Loucy (cell line): ENCODE data around the gene EIF2B1.
A peak's percentile ranks its signal among the peaks of the same experiment; 100 is the strongest.

Experiments
- H2AFZ ChIP-seq: fragments of 200-600 bp; sonication (generic); 2 replicates; pipeline ENCODE4 v1.6.0; 2016; ENCODE audit warnings: antibody characterized with exemption, mild to moderate bottlenecking, low read length, moderate library complexity
- H3F3A ChIP-seq: fragments of 200-600 bp; 2 replicates; pipeline ENCODE4 v1.6.0; 2016; ENCODE audit warnings: antibody characterized with exemption, low read depth, mild to moderate bottlenecking
- H3K27me3 ChIP-seq: fragments of 200-600 bp; sonication (generic); 2 replicates; pipeline ENCODE4 v1.6.1; 2014; ENCODE audit warnings: low read length, mild to moderate bottlenecking; ENCODE audit not compliant: insufficient read depth, poor library complexity, severe bottlenecking
- H3K36me3 ChIP-seq: fragments of 200-600 bp; sonication (generic); 2 replicates; pipeline ENCODE4 v1.6.1; 2016; ENCODE audit warnings: low read length; ENCODE audit not compliant: insufficient read depth
- H3K4me1 ChIP-seq: fragments of 200-600 bp; sonication (generic); 2 replicates; pipeline ENCODE4 v1.5.1; 2014; ENCODE audit warnings: low read length, mild to moderate bottlenecking; ENCODE audit not compliant: insufficient read depth, poor library complexity, severe bottlenecking
- H3K4me2 ChIP-seq: fragments of 200-600 bp; sonication (generic); 2 replicates; pipeline ENCODE4 v1.6.0; 2014; ENCODE audit warnings: antibody characterized with exemption, low read length, low read depth, mild to moderate bottlenecking; ENCODE audit not compliant: poor library complexity, severe bottlenecking
- H3K4me3 ChIP-seq: fragments of 200-600 bp; sonication (generic); 2 replicates; pipeline ENCODE4 v1.5.1; 2014; ENCODE audit warnings: low read length, mild to moderate bottlenecking, mixed read lengths; ENCODE audit not compliant: poor library complexity, severe bottlenecking
- H3K79me2 ChIP-seq: fragments of 200-600 bp; sonication (generic); 2 replicates; pipeline ENCODE4 v1.6.1; 2014; ENCODE audit warnings: low read length; ENCODE audit not compliant: insufficient read depth
- H3K9ac ChIP-seq: fragments of 200-600 bp; sonication (generic); 2 replicates; pipeline ENCODE4 v1.6.0; 2014; ENCODE audit warnings: mild to moderate bottlenecking, low read depth, low read length, moderate library complexity; ENCODE audit not compliant: poor library complexity, severe bottlenecking
- H3K9me2 ChIP-seq: fragments of 200-600 bp; sonication (generic); replicated peaks from 2 replicates; pipeline ENCODE4 v1.6.1; 2016; ENCODE audit warnings: low read depth, low read length, mixed read lengths
- H3K9me3 ChIP-seq: fragments of 200-600 bp; sonication (generic); 2 replicates; pipeline ENCODE4 v1.6.1; 2014; ENCODE audit warnings: mild to moderate bottlenecking, antibody characterized with exemption, low read length, low read depth; ENCODE audit not compliant: insufficient read depth
- H4K20me1 ChIP-seq: fragments of 200-600 bp; sonication (generic); 2 replicates; pipeline ENCODE4 v1.6.0; 2014; ENCODE audit warnings: antibody characterized with exemption, low read length, mild to moderate bottlenecking; ENCODE audit not compliant: insufficient read depth, poor library complexity, severe bottlenecking
- CTCF ChIP-seq: fragments of 200-600 bp; sonication (generic); conservative IDR thresholded peaks from 2 replicates; pipeline ENCODE4 v1.5.1; 2014; ENCODE audit warnings: mild to moderate bottlenecking, antibody characterized with exemption, low read length
- EZH2phosphoT487 ChIP-seq: fragments of 200-600 bp; IDR thresholded peaks from 2 replicates; pipeline ENCODE4 v1.6.1; 2018; ENCODE audit warnings: antibody characterized with exemption, mild to moderate bottlenecking, moderate library complexity, borderline replicate concordance

Gene EIF2B1

GRCh38 chr12:123645380-123645779, 11.9 kb upstream of the EIF2B1 start:
- Histone ChIP-seq H3K9ac (no peak overlapping the region), H3K4me3 (no peak overlapping the region), H3K36me3 (peaks cover 21% of the 10 kb centered on the region; the same call in 1 of the 2 replicates), H2AFZ (no peak overlapping the region), H3K27me3 (no peaks in the 10 kb centered on the region), H3K9me3 (no peaks in the 10 kb centered on the region), H3K4me1 (no peaks in the 10 kb centered on the region), H3K79me2 (no peaks in the 10 kb centered on the region), H4K20me1 (no peaks in the 10 kb centered on the region), H3F3A (no peaks in the 10 kb centered on the region), H3K9me2 (no peaks in the 10 kb centered on the region), H3K4me2 (no peak overlapping the region)
- no peak for TF ChIP-seq EZH2phosphoT487
- no peak for TF ChIP-seq CTCF

- no peaks in the 10 kb centered on the region for H3K4me1 ChIP-seq
- no peak overlapping the region for H3K4me2 ChIP-seq
- TF ChIP-seq EZH2phosphoT487 (no peak), CTCF (no peak)
- H3K9ac ChIP-seq = no peak overlapping the region
- peaks cover 16% of the 10 kb centered on the region; the same call in 1 of the 2 replicates for H3K36me3 ChIP-seq
- H3K9me3 ChIP-seq = no peaks in the 10 kb centered on the region
- H3K4me3 ChIP-seq = no peak overlapping the region
- H3F3A ChIP-seq = no peaks in the 10 kb centered on the region
- H2AFZ ChIP-seq = no peak overlapping the region
- H3K27me3 ChIP-seq = no peaks in the 10 kb centered on the region
- no peaks in the 10 kb centered on the region for H3K79me2 ChIP-seq
- H4K20me1 ChIP-seq = no peaks in the 10 kb centered on the region
- no peaks in the 10 kb centered on the region for H3K9me2 ChIP-seq
Observed at GRCh38 chr12:123643911-123644310, 10.4 kb upstream of the EIF2B1 start.

GRCh38 chr12:123634142-123634561, 666 bp upstream of the EIF2B1 start:
- Histone ChIP-seq H3K36me3 (peaks cover 11% of the 10 kb centered on the region; the same call in 1 of the 2 replicates), H3K79me2 (peaks cover 34% of the 10 kb centered on the region), H3K4me1 (peaks cover 7% of the 10 kb centered on the region), H3F3A (no peaks in the 10 kb centered on the region), H2AFZ (peak overlapping the region; percentile 66), H3K4me3 (peak overlapping the region; percentile 84), H3K27me3 (no peaks in the 10 kb centered on the region), H3K9me3 (no peaks in the 10 kb centered on the region), H3K4me2 (peak overlapping the region; percentile 64), H3K9me2 (no peaks in the 10 kb centered on the region), H3K9ac (peak overlapping the region; percentile 89), H4K20me1 (no peaks in the 10 kb centered on the region)
- TF ChIP-seq CTCF = no peak
- TF ChIP-seq EZH2phosphoT487 = no peak
